ENCODE measurements around the gene HCN2. TPM values are rescaled to one million over a fixed set of nuclear protein-coding genes. Genes with fewer than 3 reads are reported as not detected.
A peak's percentile ranks its signal among the peaks of the same experiment; 100 is the strongest.

The HCN2 gene
- total and polyA plus RNA-seq, 2 of the 13 experiments (the other 11 are each of a cell fraction or from before 2014, with no cell fraction given) = 0.01 TPM; not detected in 1

GRCh38 chr19:584240-585001, 5.3 kb upstream of the HCN2 start (continued):
- 0 out of 2 replicates have a peak, but pooled peaks have one; percentile 66 for TF ChIP-seq IRF2 (CRISPR knock-in tag; IDR thresholded peaks at IDR 0.05)
- TF ChIP-seq ZNF761 (CRISPR knock-in tag; conservative IDR thresholded peaks at IDR 0.05) = no peak
- no peak for TF ChIP-seq SNRNP70 (IDR thresholded peaks at IDR 0.05; ENCODE audit: low read depth, low read length)
- TF ChIP-seq DBP (CRISPR knock-in tag; IDR thresholded peaks at IDR 0.05; ENCODE audit: not compliant biosample characterization) = peak; percentile 68
- no peak; the same call in 1 of the 2 replicates for TF ChIP-seq ZBED4 (CRISPR knock-in tag; IDR thresholded peaks at IDR 0.05; ENCODE audit: borderline replicate concordance)
- no peak for TF ChIP-seq ZNF10 (CRISPR knock-in tag; IDR thresholded peaks at IDR 0.05; ENCODE audit: borderline replicate concordance, low read depth)
- TF ChIP-seq, protein P1, sequence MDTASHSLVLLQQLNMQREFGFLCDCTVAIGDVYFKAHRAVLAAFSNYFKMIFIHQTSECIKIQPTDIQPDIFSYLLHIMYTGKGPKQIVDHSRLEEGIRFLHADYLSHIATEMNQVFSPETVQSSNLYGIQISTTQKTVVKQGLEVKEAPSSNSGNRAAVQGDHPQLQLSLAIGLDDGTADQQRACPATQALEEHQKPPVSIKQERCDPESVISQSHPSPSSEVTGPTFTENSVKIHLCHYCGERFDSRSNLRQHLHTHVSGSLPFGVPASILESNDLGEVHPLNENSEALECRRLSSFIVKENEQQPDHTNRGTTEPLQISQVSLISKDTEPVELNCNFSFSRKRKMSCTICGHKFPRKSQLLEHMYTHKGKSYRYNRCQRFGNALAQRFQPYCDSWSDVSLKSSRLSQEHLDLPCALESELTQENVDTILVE (CRISPR knock-in tag; IDR thresholded peaks at IDR 0.05) = no peak
- TF ChIP-seq CENPX (CRISPR knock-in tag; IDR thresholded peaks at IDR 0.05) = no peak
- no peak for TF ChIP-seq ELK4 (CRISPR knock-in tag; IDR thresholded peaks at IDR 0.05; ENCODE audit: borderline replicate concordance)
- TF ChIP-seq STAG1 (CRISPR knock-in tag; IDR thresholded peaks at IDR 0.05) = peak; percentile 81
- 0 out of 2 replicates have a peak, but pooled peaks have one; percentile 18 for TF ChIP-seq NFAT5 (CRISPR knock-in tag; IDR thresholded peaks at IDR 0.05)
- peak; percentile 21; the same call in 1 of the 2 replicates for TF ChIP-seq NCOA2 (CRISPR knock-in tag; IDR thresholded peaks at IDR 0.05)
- TF ChIP-seq, protein P2, sequence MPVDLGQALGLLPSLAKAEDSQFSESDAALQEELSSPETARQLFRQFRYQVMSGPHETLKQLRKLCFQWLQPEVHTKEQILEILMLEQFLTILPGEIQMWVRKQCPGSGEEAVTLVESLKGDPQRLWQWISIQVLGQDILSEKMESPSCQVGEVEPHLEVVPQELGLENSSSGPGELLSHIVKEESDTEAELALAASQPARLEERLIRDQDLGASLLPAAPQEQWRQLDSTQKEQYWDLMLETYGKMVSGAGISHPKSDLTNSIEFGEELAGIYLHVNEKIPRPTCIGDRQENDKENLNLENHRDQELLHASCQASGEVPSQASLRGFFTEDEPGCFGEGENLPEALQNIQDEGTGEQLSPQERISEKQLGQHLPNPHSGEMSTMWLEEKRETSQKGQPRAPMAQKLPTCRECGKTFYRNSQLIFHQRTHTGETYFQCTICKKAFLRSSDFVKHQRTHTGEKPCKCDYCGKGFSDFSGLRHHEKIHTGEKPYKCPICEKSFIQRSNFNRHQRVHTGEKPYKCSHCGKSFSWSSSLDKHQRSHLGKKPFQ (CRISPR knock-in tag; IDR thresholded peaks at IDR 0.05; ENCODE audit: insufficient replicate concordance) = no peak

Data from HepG2 (cell line).